ENCODE measurements around the gene COL27A1.

Gene COL27A1

DNA sequence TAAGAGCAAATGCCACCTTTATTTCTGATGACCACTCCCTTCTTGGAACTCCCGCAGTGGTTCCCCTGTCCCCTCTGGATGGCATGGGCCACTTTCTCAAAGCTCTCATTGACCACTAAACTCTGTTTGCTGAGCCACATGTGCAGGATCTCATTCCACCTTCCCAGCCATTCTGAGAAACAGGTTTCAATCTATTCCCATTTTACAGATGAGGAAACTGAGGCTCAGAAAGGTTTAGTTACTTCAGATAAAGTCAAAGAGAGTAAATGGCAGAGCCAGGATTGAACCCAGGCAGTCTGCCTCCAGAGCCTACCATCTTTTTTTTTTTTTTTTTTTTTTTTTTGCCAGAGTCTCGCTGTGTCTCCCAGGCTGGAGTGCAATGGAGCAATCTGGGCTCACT is 24.2 kb downstream of the COL27A1 start:
- Histone ChIP-seq H3K79me2 (no peaks in the 10 kb centered on the region), H3K4me1 (no peaks in the 10 kb centered on the region), H3K4me2 (ENCODE audit: low read length) (no peak overlapping the region), H3K36me3 (ENCODE audit: control insufficient read depth, insufficient read depth, low read length) (no peaks in the 10 kb centered on the region), H3K27me3 (ENCODE audit: control insufficient read depth, insufficient read depth, low read length) (no peaks in the 10 kb centered on the region), H3K27ac (no peak overlapping the region), H2AFZ (no peak overlapping the region), H3K9ac (no peak overlapping the region), H3K4me3 (ENCODE audit: low read depth, low read length) (no peak overlapping the region), H3K9me3 (ENCODE audit: control insufficient read depth, low read length) (no peaks in the 10 kb centered on the region)
- TF ChIP-seq, protein P1, sequence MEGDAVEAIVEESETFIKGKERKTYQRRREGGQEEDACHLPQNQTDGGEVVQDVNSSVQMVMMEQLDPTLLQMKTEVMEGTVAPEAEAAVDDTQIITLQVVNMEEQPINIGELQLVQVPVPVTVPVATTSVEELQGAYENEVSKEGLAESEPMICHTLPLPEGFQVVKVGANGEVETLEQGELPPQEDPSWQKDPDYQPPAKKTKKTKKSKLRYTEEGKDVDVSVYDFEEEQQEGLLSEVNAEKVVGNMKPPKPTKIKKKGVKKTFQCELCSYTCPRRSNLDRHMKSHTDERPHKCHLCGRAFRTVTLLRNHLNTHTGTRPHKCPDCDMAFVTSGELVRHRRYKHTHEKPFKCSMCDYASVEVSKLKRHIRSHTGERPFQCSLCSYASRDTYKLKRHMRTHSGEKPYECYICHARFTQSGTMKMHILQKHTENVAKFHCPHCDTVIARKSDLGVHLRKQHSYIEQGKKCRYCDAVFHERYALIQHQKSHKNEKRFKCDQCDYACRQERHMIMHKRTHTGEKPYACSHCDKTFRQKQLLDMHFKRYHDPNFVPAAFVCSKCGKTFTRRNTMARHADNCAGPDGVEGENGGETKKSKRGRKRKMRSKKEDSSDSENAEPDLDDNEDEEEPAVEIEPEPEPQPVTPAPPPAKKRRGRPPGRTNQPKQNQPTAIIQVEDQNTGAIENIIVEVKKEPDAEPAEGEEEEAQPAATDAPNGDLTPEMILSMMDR (IDR thresholded peaks at IDR 0.05) = no peak

DNA sequence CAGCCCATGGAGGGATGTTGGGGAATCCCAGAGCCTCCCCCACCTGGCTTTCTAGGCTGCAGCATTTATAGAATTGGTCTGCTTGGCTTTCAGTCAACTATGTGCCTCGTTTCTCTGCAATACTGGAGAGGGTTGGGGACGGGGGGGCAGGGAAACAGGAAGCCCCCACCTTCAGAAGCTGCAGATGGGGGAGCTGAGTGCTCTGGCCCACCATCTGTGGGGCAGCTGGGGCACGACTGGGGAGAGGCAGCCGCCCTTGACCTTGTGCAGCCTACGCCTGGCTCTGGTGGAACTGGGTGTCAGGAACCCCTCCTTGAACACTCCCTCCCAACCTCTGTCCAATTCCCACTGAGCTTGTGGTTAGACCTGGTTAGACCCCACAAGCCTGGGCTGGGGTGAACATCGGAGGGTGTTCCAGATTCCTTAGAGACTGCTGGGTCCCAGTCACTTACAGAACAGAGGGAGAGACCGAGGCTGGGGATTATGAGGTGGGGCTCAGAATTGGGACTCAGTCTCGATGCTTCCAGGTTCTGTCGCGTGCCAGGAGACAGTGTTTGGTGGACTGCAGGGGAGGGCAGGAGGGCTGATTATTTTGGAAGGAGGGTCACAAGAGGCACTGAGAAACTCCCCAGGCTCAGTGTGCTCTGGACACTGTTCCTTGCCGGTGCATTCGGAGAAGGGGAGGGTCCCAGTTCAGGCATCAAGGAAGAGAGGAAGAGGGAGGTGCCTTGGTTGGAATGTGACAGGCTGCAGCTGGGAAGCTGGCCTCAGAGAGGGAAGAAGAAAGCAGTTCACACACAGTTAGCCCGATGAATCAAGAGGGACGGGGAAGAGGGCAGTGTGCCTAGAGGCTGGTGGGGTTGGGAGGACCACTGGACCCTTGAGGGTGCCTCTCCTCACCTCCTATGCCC is 25.6 kb downstream of the COL27A1 start:
- Histone ChIP-seq H3K36me3 (ENCODE audit: control insufficient read depth, insufficient read depth, low read length) (no peaks in the 10 kb centered on the region), H3K4me2 (ENCODE audit: low read length) (no peak overlapping the region), H3K27ac (no peak overlapping the region), H3K27me3 (ENCODE audit: control insufficient read depth, insufficient read depth, low read length) (no peaks in the 10 kb centered on the region), H3K9me3 (ENCODE audit: control insufficient read depth, low read length) (no peaks in the 10 kb centered on the region), H3K79me2 (no peaks in the 10 kb centered on the region), H3K9ac (no peak overlapping the region), H2AFZ (no peak overlapping the region), H3K4me1 (no peaks in the 10 kb centered on the region), H3K4me3 (ENCODE audit: low read depth, low read length) (no peak overlapping the region)
- TF ChIP-seq, protein P1 (IDR thresholded peaks at IDR 0.05) = no peak

DNA sequence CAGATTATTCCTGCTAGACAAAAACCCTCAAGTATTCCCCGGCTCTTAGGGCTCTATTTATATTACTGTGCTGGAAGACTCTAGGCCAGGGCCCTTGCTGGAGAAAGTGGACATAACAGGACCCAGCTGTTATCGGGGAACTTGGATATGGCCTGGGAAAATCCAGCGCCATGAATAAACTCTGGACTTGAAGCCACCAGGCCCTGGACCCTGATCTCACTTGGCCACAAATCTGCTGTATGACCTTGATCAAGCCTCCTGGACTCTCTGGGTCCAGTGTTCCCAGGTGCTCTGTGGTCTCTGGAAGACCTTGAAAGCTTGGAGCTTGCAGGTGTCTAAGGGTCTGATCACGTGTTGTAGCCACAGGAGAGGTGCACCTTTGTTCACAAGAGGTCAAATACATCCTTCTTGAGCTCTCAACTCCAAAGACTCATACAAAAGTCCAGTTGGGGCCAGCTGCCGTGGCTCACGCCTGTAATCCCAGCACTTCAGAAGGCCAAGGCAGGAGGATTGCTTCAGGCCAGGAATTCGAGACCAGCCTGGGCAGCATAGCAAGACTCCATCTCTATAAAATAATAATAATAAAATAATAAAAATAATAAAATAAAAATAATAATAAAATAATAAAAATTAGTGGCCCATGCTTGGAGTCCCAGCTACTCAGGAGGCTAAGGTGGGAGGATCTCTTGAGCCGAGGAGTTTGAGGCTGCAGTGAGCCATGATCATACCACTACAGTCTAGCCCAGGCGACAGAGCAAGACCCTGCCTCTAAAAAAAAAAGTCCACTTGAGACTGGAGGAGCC is 26.5 kb downstream of the COL27A1 start:
- TF ChIP-seq, protein P1 (IDR thresholded peaks at IDR 0.05) = no peak
- no peaks in the 10 kb centered on the region for H3K4me1 ChIP-seq
- no peaks in the 10 kb centered on the region for H3K79me2 ChIP-seq
- H3K27ac ChIP-seq = peak overlapping the region; percentile 29
- no peak overlapping the region for H2AFZ ChIP-seq
- H3K9ac ChIP-seq = no peak overlapping the region
- H3K4me3 ChIP-seq (ENCODE audit: low read depth, low read length) = no peak overlapping the region
- no peaks in the 10 kb centered on the region for H3K27me3 ChIP-seq (ENCODE audit: control insufficient read depth, insufficient read depth, low read length)
- no peaks in the 10 kb centered on the region for H3K9me3 ChIP-seq (ENCODE audit: control insufficient read depth, low read length)
- no peak overlapping the region for H3K4me2 ChIP-seq (ENCODE audit: low read length)
- H3K36me3 ChIP-seq (ENCODE audit: control insufficient read depth, insufficient read depth, low read length) = no peaks in the 10 kb centered on the region

DNA sequence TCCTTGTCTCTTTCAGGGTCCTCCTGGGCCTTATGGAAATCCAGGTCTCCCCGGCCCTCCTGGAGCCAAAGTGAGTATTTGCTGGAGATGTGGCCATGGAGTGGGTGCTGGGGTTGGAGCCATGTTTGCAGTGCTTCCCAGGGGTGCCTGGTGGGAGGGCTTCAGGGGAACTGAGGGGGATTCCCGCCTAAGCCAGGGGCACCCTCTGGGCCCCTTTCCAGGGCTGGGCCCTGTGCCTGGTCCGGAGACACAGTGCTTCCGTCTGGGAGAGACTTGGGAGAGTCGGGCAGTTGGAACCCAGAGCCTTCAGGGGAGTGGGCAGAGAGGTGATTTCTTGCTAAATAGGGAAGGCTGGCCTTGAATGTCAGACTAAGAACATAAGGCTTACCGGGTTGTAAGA is 27.7 kb downstream of the COL27A1 start:
- H3K36me3 ChIP-seq (ENCODE audit: control insufficient read depth, insufficient read depth, low read length) = no peaks in the 10 kb centered on the region
- H3K27ac ChIP-seq = no peak overlapping the region

More for the DNA sequence above, 27.7 kb downstream of the COL27A1 start:
- no peak overlapping the region for H3K4me3 ChIP-seq (ENCODE audit: low read depth, low read length)
- H3K9ac ChIP-seq = no peak overlapping the region
- no peaks in the 10 kb centered on the region for H3K9me3 ChIP-seq (ENCODE audit: control insufficient read depth, low read length)
- TF ChIP-seq, protein P1 (IDR thresholded peaks at IDR 0.05) = no peak
- no peaks in the 10 kb centered on the region for H3K4me1 ChIP-seq
- H3K27me3 ChIP-seq (ENCODE audit: control insufficient read depth, insufficient read depth, low read length) = no peaks in the 10 kb centered on the region
- H2AFZ ChIP-seq = no peak overlapping the region
- H3K79me2 ChIP-seq = no peaks in the 10 kb centered on the region
- H3K4me2 ChIP-seq (ENCODE audit: low read length) = no peak overlapping the region

All from parathyroid adenoma (tissue), 2 donors.